CD4-positive, alpha-beta T cell treated with Interleukin-4 for 1 hour (primary cell): ENCODE data around the gene FAM83D.
A peak's percentile ranks its signal among the peaks of the same experiment; 100 is the strongest.

Experiments
- DNase-seq, 2 donors: peaks; one replicate each; pipeline ENCODE4 v3.0.0-alpha.2; 2020 to 2022

FAM83D gene, protein sequence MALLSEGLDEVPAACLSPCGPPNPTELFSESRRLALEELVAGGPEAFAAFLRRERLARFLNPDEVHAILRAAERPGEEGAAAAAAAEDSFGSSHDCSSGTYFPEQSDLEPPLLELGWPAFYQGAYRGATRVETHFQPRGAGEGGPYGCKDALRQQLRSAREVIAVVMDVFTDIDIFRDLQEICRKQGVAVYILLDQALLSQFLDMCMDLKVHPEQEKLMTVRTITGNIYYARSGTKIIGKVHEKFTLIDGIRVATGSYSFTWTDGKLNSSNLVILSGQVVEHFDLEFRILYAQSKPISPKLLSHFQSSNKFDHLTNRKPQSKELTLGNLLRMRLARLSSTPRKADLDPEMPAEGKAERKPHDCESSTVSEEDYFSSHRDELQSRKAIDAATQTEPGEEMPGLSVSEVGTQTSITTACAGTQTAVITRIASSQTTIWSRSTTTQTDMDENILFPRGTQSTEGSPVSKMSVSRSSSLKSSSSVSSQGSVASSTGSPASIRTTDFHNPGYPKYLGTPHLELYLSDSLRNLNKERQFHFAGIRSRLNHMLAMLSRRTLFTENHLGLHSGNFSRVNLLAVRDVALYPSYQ

DNA sequence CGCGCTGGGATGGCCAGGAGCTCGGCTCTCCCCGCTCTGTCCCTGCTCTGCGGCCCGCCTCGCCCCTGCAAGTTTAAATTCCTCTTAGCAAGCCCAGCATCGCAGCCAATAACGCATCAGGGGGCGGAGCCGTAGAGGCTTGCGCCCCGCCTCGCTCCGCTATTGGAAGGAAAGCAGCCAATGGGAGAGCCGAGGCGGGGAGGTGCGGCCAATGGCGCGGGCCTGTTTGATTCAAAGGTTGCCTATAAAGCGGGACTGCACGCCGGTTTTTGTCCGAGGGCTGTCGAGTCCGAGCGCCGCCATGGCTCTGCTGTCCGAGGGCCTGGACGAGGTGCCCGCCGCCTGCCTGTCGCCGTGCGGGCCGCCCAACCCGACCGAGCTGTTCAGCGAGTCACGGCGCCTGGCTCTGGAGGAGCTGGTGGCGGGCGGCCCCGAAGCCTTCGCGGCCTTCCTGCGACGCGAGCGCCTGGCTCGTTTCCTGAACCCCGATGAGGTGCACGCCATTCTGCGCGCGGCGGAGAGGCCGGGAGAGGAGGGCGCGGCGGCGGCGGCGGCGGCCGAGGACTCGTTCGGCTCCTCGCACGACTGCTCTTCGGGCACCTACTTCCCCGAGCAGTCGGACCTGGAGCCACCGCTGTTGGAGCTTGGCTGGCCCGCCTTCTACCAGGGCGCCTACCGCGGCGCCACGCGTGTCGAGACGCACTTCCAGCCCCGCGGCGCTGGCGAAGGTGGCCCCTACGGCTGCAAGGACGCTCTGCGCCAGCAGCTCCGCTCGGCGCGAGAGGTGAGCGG, at the start of gene FAM83D:
FAM83D (plus strand) TSS at position 276 of the 792 bp plus-strand sequence; CDS start at position 302, 26 bp downstream.
- DNase-seq = peak; percentile 97 to 98

DNA sequence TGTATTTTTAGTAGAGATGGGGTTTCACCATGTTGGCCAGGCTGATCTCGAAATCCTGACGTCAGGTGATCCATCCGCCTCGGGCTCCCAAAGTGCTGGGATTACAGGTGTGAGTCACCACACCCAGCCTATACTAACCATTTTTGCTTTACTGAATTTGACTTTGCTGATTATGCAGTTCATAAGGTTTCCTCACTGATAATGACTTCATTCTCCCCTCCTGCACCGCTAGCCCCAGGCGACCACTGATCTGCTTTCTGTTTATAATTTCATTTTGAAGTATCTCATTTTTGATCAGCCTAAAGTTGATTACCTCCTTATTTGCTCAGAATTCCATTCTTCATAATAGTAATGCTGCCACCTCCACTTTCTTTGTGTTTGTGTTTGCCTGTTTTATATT, 48.7 kb upstream of the FAM83D start:
- no peak for DNase-seq

DNA sequence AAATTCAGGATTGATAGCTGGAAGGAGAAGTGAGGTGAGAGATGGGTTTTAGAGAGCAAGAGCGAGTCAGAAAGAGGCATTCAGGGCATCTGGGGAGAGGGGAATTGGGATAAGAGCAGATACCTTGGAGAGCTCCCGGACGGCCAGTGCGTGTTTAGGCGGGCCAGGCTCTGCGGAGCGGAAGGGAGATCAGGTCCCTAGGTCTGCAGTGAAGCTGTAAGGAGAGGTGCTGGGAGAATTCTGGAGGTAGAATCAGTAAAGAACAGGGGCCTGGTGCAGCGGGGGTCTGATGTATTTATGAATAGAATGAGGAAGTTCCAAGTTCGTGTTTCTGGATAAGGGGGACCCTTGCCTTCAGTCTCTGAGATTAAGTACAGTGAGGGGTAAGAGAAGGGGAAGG, 47.4 kb upstream of the FAM83D start:
- DNase-seq = no peak

- no peak for DNase-seq
These were observed 45.1 kb upstream of the FAM83D start for GRCh38 chr20:38880952-38881735.

DNA sequence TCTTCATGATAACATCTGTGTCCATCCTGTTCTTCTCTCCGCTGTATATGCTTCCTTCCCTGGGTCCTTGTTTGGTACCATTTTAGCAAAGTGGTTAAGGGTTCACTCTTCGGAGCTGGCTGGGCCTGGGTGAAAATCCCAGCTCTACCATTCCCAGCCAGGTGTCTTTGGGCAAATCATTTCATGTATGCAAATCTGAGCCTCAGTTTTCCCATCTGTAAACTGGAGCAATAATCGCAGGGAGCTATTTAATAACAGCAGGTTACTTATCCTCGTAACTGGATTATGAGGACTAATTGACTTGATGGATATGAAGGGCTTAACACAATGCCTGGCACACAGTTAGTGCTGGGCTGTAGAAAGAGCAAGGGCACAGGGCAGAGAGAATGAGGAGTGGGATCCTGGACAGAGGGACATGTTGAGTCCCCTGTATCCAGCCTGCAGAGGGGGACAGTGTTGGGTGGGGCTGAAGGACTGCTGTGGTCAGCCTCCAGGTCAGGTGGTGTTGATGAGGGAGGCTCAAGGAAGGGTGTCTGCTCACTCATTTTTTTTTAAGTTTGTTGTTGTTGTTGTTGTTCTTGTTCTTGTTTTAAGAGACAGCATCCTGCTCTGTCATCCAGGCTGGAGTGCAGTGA, 44.3 kb upstream of the FAM83D start:
- DNase-seq = no peak

DNA sequence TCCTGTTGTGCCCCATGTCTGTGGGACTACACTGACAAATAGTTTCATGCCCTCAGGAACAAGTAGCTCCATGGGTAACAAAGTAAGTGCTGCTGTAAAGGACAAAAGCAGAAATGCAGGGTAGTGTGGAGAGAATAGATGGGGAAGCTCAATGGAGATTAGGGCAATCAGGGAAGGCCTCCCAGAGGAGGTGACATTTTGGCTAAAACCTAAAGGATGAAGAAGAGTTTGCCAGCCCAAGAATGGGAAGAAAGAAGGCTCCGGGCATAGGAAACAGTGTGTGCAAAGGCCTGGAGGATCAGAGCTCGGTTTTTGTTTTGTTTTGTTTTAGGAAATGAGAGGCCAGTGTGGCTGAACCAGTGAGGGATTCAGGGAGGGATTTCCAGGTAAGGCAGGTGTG, 43.6 kb upstream of the FAM83D start:
- DNase-seq = no peak

GRCh38 chr20:38883081-38883980, 42.9 kb upstream of the FAM83D start:
- DNase-seq = no peak

GRCh38 chr20:38883981-38884733, 42.1 kb upstream of the FAM83D start:
- DNase-seq = no peak

DNA sequence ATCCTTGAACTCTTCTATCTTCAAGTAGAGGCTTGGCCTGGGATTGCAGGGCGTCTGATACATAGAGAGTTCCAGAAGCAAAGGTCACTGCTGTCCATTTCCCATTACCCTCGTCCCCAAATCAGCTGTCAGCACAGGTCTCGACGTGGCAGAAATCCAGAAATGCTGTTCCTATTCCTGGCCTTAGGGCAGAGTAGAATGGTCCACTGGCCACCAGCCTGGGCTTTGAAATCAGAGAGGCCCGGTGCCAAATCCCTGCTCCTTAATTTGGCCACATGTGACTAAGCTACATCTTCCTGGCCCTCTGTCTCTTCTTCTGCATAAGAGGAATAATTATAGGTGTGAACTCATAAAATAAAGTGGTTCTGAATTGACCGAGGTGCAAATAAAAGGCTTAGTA, 40.9 kb upstream of the FAM83D start:
- no peak for DNase-seq

DNA sequence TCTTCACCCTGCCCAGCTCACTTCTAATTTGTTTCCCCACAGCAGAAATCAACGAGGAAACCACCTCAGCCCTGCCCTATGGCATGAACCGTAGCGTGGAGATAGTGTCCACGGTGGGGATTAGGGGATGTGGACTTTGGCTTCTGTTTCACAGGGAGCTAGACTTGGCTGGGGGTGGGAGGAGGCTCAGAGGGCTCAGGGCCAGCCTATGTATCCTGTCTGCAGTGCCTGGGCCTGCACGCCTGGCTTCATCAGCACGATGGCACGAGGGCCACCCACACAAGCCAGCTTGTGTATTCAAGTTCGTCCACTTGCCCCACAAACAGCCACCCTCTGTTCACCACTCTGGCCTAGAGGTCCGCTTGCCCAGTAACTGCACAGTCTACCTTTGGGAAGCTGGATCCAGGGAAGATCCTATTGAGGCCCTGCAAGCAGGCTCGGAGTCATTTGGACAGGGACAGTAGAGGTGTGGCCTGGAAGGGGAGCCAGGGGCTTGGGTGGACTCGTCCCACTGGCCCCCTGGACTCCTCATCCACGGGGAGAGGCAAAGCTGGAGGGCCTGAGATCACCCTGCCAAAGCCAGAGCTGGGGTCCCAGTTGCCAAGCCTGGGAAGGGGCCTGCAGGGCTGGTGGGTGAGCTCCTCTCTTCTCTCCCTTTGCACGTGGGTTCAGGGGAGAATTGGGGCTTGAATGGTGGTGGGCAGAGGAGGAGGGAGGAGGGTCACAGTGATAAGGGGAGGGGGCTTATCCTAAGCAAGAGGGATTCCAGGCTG, 38.0 kb upstream of the FAM83D start:
- DNase-seq = no peak

DNA sequence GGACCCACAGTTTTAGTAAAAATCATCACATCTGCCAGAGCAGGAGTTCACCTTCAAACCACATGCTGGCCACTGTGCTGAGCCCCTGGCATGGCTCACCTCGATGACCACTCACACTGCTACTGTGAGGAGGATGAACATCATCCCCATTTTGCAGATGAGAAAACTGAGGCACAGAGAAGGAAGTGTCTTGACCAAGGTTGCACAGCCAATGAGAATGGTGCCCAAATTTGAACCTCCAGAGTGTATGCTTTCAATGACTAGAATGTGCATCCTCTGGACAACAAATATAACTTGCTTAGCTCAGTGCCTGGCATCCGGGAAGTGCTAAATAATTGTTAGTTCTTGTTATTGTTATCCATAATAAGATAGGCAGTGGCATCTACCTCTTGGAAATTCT, 37.2 kb upstream of the FAM83D start:
- no peak for DNase-seq

- no peak for DNase-seq
These were observed 36.3 kb upstream of the FAM83D start for GRCh38 chr20:38889792-38890496.

DNA sequence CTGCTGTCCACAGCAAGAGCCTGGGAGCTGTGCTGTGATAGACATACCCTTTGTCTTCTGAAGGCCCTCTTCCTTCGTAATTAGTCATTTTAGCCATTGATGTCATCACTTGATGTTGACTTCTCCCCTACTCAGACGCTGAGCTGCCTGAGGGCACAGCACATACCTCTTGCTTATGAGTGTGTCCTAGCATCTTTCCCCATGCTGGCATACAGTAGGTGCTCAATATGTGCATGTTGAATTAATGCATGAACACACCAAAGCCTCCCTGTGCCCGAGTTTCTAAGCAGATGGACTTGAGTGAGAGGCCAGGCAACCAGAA, 35.8 kb upstream of the FAM83D start:
- DNase-seq = no peak

- DNase-seq = no peak
These were observed 33.9 kb upstream of the FAM83D start for GRCh38 chr20:38892091-38892981.

DNA sequence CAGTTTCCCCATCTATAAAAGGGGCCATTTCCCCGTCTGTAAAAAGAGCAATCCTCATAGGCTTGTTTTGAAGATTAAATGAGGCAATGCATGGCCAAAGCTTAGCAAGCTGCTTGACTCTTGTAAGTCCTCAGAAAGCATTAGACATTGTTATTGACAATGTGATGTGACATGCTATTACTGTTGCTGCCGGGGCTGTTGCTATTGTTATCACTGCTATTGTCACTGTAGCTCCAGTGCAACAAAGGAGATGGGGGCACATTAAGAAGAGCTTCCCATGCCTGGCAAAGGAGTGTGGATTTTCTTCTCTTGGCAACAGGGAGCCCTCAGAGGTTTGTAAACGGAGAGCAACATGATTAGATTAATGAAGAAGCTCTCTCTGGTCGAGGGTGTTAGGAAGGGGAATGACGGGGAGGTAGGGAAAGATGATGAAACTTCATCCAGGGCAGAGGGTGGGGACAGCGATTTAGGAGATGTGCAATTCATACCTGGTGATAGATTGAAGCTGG, 33.1 kb upstream of the FAM83D start:
- DNase-seq = no peak

- DNase-seq = peak; percentile 84
These were observed 32.6 kb upstream of the FAM83D start for GRCh38 chr20:38893565-38894090.

DNA sequence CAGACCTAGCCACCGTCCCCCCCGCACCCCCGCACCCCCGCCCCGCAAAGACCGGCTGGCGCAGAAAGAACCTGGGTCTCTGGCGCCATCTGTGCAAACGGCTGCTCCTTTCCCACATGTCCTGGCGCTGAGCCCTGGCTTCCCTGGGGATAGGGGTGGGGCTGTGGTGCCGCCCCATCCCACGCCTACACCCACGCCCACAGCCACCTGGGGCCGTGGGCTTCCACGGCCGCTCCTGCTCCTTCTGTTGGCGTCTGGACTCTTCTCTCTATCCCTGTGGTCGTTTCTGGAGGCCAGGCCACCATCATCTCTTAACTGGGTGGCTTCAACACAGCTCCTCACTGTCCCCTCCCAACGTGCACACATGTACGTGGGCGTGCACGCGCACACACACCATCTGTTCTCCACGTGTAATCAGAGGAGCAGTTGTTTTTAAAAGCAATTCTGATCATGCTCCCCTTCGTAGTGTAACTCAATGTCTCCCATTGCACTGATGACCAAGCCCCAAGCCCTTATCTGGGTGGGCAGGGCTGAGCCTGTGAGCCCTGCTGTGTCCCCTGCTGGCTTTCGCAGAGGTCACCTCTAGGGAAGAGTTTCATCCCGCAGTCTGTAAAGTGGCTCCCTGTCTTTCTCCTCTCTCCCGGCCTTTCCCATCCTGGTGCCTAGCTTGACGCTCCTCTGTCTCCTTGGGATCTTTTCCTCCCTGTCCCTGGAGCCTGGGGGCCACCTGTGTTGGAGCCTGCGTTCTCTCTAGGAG, 31.9 kb upstream of the FAM83D start:
- DNase-seq = no peak
